Activated naive CD4-positive, alpha-beta T cell (primary cell): Measurements from ENCODE around the gene PGRMC1.
"Not testable (repeated sequence)": the region's sequence is repeated elsewhere in the genome, so short reads cannot be mapped to it uniquely, and the experiment has no call there.

Experiments used
- DNase-seq, 4 experiments: peaks; one replicate each; lab custom pipeline; 2025; lab: John Stamatoyannopoulos, UW

PGRMC1 gene

DNA sequence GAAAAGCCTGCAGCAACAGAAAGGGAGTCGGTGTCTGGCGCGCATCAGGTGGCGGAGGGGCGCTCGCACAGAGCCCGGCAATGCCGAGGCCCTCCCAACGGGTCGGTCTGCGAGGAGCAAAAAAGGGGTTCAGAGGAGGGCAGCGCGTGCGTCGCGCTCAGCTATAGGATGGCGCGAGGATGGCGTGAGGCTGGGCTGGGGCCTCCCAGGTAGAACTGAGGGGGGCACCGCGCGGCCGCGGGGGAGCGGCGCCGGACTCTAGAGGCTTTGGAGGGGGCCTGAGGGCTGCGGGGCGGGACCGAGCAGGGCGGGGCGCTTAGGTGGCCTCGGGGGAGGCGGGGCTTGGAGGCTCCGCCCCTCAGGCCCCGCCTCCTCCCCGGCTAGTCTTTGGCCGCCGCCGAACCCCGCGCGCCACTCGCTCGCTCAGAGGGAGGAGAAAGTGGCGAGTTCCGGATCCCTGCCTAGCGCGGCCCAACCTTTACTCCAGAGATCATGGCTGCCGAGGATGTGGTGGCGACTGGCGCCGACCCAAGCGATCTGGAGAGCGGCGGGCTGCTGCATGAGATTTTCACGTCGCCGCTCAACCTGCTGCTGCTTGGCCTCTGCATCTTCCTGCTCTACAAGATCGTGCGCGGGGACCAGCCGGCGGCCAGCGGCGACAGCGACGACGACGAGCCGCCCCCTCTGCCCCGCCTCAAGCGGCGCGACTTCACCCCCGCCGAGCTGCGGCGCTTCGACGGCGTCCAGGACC, at the start of gene PGRMC1:
Gene PGRMC1 (plus strand): TSS at position 414 of the 751 bp plus-strand sequence. CDS start 79 bp downstream, at position 493.
- peak; percentile 23 to 73 (median 56) for DNase-seq

DNA sequence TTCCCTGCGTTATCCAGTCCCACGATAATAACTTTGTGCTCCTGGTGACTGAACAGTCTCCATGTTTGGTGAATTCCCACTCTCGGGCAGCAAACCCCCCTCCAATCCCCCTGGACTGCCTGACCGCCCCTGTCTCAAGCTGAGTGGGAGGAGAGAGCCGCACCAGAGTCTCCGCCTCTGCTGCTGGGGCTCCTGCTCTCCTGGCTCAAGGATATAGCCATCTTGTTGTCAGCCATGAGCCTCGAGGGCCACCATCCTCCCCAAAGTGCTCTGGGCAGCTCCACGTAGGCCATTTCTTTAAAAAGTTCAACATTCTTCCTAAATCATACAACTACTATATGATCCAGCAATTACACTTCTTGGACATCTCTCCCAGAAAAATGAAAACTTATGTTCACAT, 49.3 kb upstream of the PGRMC1 start:
- no peak for DNase-seq

DNA sequence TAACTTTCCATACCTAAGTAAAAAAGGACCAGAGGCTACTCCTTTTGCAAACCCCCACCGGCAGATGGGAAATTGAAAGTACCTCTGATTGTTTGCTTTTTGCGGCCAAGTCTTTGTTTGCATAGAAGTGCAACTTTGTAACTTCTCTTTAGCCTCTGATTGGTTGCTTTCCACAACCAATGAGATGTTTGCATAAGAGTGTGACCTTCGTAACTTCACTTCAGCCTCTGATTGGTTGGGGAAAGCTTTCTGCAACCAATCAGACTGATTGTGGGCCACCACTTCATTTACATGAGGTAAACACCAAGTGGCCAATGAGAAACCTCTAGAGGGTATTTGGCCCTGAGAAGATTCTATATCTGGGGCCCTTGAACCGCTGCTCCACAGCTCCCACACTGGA, 48.8 kb upstream of the PGRMC1 start:
- no peak for DNase-seq

- DNase-seq: no peak
Measured at GRCh38 chrX:119189115-119189514, 47.0 kb upstream of the PGRMC1 start.

DNA sequence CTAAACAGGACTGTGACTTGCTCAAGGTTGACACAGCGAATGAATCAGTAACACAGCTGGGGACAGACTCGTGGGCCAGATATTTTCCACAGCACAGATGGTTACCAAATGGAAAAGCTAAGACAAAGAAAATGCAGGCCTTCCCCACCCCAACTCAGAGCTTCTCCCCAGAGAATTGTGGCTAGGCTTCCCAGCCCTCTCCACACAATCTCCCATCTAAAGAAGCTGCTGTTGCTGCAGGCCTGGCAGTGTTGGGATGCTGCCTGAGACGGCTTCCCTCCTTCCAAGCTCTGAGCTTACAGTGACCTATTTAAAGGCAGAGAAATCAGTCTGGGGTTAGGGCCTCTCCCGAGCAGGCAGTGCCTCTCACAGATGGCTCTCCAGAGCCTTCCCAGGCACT, 46.5 kb upstream of the PGRMC1 start:
- DNase-seq: no peak

DNA sequence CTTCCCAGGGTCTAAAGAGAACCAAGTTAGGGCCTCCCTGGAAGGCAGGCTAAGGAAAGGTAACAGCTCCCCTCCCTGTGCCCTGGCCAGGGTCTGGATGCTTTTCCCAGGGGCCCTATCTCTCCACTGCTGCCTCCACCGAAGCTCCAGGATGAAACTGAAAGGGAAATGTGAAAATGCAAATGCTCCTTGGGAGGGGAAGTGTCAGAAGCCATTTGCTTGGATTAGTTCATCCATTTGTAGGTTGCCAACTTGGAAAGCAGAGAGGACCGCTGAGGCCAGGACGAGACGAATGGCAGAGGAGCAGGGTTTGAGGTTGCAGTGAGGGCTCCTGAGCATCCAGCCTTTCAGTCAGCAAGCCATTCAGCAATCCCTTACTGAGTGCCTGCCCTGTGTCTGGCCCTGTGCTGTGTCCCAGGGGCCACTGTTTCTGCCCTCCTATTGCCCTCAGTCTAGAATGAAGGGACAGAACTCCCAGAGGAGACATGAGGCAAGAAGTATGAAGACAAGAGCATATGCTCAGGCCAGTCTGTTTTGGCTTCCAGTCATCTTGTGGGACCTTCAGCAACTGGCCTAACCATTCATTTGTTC, 45.9 kb upstream of the PGRMC1 start:
- no peak for DNase-seq

DNA sequence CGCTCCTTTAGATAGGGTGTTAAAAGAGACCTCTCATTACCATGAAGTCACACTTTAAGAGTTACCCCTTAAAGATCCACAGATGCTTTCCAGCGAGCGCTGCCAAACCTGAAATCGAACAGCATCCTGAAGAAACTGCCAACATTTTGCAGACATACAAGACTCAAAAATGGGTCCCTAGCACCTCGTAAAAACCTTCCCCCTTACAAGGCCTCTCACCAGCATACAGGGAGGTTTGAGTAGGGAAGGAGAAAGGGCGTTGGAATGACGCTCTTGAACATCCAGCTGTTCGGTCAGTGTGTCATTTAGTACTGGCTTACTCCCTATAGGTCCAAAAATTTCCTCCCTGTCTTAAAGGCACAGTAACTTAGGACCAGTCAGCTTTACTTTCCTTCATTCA, 45.3 kb upstream of the PGRMC1 start:
- DNase-seq: no peak

DNA sequence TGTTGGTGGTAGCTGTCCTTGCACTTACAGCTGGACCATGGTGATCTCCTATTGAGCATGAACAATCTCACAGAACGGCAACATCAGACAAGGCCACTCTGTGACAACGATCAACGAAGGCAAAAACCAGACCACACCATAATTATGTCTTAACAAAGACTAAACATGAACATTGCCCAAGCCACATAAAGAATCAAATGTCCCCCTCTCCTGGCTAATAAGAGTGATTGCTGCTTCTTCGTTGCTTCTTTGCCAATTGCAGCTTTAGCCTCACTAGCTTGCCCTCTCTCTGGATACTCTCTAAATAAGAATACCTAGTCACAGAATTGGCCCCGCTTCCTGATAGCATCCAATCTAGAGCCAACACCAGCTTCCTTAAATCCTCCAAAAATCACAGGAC, 41.5 kb upstream of the PGRMC1 start:
- DNase-seq: no peak

DNA sequence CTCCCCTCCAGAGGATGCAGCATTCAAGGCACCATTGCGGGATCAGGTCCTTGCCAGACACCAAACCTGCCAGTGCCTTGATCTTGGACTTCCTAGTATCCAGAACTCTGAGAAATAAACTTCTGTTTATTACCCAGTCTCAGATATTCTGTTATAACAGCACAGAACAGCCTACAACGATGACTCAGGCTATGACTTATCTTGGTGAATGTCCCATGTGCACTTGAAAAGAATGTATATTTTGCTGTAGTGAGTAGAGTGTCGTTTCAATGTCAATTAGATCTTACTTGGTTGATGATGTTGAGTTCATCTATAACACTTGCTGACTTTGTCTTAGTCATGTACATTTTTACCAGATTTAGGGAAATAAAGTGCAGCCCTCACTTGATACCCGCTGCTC, 34.5 kb upstream of the PGRMC1 start:
- DNase-seq: no peak

GRCh38 chrX:119206203-119206602, 29.9 kb upstream of the PGRMC1 start:
- no peak for DNase-seq

- not testable (repeated sequence) for DNase-seq
Measured at GRCh38 chrX:119207483-119207882, 28.6 kb upstream of the PGRMC1 start.

DNA sequence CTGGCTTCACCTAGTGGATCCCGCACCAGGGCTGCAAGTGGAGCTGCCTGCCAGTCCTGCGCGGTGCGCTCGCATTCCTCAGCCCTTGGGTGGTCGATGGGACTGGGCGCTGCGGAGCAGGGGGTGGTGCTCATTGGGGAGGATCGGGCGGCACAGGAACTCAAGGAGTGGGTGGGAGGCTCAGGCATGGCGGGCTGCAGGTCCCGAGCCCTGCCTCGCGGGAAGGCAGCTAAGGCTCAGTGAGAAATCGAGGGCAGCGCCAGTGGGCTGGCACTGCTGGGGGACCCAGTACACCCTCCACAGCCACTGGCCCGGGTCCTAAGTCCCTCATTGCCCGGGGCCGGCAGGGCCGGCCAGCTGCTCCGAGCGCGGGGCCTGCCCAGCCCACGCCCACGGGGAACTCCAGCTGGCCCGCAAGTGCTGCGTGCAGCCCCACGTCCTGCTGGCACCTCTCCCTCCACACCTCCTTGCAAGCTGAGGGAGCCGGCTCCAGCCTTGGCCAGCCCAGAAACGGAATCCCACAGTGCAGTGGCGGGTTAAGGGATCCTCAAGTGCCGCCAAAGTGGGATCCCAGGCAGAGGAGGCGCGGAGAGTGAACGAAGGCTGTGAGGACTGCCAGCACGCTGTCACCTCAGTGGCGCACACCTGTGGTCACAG, 27.6 kb upstream of the PGRMC1 start:
- DNase-seq: no peak

DNA sequence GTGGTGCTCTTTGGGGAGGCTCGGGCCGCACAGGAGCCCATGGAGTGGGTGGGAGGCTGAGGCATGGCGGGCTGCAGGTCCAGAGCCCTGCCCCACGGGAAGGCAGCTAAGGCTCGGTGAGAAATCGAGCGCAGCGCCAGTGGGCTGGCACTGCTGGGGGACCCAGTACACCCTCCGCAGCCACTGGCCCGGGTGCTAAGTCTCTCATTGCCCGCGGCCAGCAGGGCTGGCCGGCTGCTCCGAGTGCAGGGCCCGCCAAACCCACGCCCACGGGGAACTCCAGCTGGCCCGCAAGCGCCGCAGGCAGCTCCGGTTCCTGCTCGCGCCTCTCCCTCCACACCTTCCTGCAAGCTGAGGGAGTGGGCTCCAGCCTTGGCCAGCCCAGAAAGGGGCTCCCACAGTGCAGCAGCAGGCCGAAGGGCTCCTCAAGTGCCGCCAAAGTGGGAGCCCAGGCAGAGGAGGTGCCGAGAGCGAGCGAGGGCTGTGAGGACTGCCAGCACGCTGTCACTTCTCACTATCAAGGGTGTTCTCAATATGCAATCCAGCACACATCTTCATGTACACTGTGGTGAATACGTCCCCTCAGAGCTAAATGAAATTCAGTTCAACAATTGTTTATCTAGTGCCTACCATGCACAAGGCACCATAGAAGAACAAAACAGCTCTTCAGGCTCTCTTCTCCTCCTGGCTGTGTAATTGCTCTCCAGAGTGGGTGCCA, 25.0 kb upstream of the PGRMC1 start:
- not testable (repeated sequence) for DNase-seq

DNA sequence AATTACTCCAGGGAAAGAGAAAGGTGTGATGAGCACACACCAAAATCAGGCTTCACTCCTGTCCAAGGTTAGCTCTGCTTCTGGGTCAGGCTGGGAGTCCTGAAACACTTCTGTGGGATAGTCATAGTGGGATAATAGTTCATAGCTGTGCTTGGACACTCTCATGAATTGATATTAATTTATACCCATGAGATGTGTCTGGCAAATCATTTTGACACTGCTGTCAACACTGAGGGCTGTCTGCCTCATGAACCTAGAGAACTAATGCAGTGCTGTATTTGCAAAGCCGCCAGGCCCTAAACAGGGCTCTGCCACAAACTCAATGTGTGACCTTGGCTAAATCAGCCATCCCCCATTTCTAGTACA, 24.5 kb upstream of the PGRMC1 start:
- DNase-seq: no peak

DNA sequence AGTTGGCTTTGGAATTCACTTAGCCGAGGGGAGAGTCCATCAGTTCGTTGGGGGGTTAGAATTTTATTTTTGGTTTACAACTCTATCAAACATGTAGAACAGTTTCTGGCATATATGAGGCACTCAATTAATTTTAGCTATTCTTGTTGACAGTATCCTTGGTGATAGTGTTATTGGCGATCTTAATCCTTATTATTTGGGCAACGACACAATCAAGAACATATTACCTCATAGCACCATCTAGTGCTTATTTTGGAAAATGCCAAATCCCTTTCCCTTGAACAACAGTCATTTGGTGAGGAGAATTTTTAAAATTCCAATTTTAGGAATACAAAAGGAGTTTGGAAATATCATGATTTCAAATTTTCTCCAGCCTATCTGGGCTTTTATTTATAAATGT, 17.9 kb upstream of the PGRMC1 start:
- DNase-seq: no peak

DNA sequence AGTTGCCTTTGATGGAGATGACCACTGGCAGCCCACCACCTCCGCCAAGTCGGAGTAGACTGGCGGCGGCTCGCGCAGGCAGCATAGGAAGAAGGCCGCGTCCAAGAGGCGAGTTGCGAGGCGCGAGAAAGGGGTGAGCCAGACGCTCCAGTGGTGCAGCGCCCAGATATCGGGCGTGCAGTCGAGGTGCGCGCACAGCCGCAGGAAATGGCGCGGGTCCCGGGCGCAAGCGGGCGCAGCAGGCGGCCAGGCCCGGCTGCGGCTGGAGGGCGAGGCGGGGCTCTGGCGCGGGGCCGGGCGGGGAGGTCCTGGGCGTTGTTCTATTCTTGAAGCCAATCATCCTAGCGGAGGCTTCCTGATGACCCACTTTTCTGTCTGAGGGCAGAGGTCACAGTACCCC, 13.2 kb upstream of the PGRMC1 start:
- no peak for DNase-seq

GRCh38 chrX:119223783-119224182, 12.3 kb upstream of the PGRMC1 start:
- DNase-seq: no peak

DNA sequence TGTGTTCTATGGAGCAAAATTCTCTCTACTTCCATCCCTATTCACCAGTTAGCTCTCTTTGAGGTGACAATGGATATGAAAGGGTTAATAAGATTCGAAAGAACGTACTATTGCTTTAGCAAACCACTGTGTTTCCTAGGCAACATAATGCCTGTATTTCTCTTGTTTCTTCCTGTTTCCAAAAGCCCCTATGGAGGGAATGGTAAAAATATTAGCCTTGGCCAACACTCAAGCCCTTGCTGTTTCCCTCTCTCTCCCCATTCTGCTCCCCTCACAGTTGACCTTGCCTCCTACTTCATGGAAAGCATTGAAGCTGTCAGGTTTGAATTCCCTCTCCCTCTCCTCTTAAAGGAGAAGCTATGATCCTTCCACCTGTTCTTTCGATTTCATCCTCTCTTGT, 9.6 kb upstream of the PGRMC1 start:
- DNase-seq: no peak

DNA sequence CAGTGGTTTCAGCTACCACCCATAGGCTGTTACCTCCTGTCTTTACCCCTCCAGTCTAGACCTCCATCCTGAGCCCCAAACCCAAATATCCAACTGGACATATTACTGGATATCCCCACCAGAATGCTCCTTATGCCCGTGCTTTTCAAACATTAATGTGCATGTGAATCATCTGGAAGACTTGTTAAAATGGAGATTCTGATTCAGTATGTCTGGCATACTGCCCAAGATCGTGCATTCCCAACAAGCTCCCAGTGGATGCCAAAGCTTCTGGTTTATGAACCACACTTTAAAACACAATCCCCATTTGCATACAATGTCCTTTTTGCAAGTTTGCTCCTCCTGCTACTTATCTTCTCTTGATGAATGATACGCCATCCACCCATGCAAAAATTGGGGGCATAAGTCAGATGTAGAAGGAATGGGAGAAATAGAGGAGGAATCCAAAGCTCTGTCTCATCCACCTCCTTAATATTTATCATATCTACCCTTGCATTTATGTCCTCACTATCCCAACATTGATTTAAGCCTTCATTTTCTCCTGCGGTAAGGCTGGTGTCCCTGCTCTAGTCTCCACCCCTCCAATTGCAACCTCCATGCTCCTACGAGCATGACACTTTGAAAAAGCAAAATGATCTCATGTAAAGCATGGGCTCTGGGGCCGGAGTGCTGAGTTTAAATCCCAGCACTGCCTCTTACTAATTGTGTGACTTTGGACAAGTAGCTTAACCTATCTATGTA, 7.4 kb upstream of the PGRMC1 start:
- DNase-seq: no peak

DNA sequence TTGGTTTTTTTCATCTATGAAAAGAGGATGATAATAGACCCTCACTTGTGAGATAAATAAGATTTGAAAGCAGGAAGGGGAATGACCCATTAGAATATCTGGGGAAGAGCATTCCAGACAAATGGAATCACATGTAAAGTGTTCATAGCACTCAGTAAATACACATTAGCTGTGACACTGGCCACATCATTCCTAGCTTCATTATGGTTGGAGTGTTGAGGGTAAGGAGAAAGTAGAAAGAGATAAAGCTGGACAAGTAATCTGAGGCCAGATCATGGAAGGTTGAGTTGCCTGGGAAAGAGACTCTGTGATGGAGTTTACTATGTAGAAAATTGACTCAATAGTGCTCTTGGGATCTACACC, 6.9 kb upstream of the PGRMC1 start:
- no peak for DNase-seq

DNA sequence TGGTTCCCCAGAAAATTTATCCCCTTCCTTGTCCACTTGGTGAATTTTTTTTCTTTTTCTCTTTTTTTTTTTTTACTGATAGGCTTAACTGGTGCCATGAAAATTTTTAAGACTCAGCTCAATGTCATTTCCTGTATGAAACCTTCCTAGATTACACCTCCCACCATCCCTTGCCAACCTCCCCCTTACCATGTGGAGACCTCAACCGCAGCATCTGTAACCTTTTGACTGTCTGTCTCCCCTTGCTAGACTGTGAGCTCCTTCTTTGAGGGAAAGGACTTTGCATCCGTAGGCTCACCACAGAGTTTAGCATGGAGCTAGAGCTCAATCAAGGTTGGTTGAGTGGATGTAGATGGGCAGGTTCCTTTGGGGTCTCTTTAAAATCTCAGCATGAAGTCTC, 5.2 kb upstream of the PGRMC1 start:
- DNase-seq: no peak

DNA sequence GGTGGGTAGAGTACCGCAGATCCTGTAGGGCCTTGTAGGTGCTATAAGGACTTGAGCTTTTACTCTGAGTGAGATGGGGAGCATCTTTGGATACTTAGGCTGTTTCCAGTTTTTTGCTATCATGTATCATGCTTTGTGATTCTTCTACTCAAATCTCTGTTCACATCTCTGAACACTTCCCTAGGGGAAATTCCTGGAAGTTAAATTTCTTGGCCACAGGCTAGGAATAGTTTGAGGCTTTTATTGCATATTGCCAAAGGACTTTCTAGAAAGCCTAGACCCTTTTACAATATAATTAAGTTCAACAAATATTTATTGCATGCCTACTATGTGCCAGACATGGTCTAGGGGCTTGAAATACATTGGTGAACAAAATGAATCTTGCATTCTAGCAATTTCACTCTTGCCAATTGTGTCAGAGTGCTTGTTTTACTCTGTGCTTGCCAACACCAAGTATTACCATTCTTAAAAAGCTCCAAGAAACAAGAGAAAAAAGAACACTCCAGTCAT, 4.1 kb upstream of the PGRMC1 start:
- no peak for DNase-seq
